ENCODE results near the gene SMIM22.

DNA sequence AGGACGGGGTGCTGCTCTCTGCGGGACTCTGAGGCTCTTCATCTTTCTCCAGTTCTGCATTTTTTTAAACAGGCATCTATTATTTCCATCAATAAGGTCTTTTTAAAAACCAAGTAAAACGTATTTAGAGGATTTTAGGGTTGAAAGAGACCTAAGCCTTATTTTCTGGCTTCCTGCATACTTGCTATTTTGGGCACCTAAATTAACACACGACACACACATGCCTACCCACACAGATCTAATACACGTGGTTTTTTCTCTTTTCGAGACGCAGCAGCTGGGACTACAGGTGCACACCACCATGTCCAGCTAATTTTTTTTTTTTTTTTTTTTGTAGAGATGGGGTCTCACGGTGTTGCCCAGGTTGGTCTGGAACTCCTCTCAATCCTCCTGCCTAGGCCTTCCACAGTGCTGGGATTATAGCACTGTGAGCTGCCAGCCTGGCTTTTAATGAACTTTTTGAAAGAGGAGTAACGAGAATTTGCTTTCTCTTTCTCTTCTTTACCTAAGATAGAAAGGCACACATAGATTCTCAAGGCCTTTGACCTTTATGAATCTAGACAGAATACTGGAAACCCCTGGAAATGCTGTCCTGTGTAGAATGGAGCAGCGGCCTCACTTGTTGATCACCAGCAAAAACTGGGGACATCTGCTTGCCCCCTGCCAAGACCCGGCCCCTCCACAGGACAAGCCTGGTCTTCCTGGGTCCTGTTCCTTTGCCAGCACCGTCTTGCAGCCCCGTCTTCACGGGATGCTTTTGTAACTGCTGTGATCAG, 47.1 kb upstream of the SMIM22 start:
- TF ChIP-seq, protein P1, sequence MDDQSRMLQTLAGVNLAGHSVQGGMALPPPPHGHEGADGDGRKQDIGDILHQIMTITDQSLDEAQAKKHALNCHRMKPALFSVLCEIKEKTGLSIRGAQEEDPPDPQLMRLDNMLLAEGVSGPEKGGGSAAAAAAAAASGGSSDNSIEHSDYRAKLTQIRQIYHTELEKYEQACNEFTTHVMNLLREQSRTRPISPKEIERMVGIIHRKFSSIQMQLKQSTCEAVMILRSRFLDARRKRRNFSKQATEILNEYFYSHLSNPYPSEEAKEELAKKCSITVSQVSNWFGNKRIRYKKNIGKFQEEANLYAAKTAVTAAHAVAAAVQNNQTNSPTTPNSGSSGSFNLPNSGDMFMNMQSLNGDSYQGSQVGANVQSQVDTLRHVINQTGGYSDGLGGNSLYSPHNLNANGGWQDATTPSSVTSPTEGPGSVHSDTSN (IDR thresholded peaks at IDR 0.05): no peak
- TF ChIP-seq POLR2A (IDR thresholded peaks at IDR 0.05; ENCODE audit: low read length) (no peak), MAZ (IDR thresholded peaks at IDR 0.05; ENCODE audit: borderline replicate concordance, low read depth, low read length) (no peak), ZNF302 (CRISPR knock-in tag; IDR thresholded peaks at IDR 0.05) (no peak), RAD21 (conservative IDR thresholded peaks at IDR 0.05 in 1 of 2, IDR thresholded peaks at IDR 0.05 in 1 of 2) (no peak), FOSL2 (IDR thresholded peaks at IDR 0.05) (no peak), FOSL2 (CRISPR knock-in tag; IDR thresholded peaks at IDR 0.05) (no peak), MYC (IDR thresholded peaks at IDR 0.05; ENCODE audit: borderline replicate concordance, low read length) (no peak), JUN (IDR thresholded peaks at IDR 0.05) (no peak), NR3C1 (IDR thresholded peaks at IDR 0.05) (no peak)
- TF ChIP-seq, protein P2, sequence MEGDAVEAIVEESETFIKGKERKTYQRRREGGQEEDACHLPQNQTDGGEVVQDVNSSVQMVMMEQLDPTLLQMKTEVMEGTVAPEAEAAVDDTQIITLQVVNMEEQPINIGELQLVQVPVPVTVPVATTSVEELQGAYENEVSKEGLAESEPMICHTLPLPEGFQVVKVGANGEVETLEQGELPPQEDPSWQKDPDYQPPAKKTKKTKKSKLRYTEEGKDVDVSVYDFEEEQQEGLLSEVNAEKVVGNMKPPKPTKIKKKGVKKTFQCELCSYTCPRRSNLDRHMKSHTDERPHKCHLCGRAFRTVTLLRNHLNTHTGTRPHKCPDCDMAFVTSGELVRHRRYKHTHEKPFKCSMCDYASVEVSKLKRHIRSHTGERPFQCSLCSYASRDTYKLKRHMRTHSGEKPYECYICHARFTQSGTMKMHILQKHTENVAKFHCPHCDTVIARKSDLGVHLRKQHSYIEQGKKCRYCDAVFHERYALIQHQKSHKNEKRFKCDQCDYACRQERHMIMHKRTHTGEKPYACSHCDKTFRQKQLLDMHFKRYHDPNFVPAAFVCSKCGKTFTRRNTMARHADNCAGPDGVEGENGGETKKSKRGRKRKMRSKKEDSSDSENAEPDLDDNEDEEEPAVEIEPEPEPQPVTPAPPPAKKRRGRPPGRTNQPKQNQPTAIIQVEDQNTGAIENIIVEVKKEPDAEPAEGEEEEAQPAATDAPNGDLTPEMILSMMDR (IDR thresholded peaks at IDR 0.05): no peak
- TF ChIP-seq, protein P3, sequence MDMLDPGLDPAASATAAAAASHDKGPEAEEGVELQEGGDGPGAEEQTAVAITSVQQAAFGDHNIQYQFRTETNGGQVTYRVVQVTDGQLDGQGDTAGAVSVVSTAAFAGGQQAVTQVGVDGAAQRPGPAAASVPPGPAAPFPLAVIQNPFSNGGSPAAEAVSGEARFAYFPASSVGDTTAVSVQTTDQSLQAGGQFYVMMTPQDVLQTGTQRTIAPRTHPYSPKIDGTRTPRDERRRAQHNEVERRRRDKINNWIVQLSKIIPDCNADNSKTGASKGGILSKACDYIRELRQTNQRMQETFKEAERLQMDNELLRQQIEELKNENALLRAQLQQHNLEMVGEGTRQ (IDR thresholded peaks at IDR 0.05): no peak
